ENCODE data around the gene BICDL1. TPM values are rescaled to one million over a fixed set of nuclear protein-coding genes. Genes with fewer than 3 reads are reported as not detected.
"Not testable (repeated sequence)": the region's sequence is repeated elsewhere in the genome, so short reads cannot be mapped to it uniquely, and the experiment has no call there.

Gene BICDL1
- total RNA-seq, 2 experiments from 2014 or later: 128 to 133 TPM

GRCh38 chr12:119980702-119981101, 8.3 kb upstream of the BICDL1 start:
- H3K27me3 Mint-ChIP-seq (ENCODE audit: low read depth); H3K9me3 Mint-ChIP-seq; H3K36me3 Mint-ChIP-seq (ENCODE audit: low read depth); DNase-seq; H3K4me3 Mint-ChIP-seq: not testable (repeated sequence)
- intact Hi-C loops (cut with micrococcal nuclease): loop anchor here (1.0 to 2.0 kb wide), 5 partner anchors 8 to 220 kb away; partner anchors contain the start of gene RPLP0
- CTCF ChIA-PET: interaction anchor here (0.8 to 1.6 kb wide), 3 partner anchors 8 to 31 kb away, joined by 3 to 5 read pairs (median 5); partner anchors contain the start of gene BICDL1
- Mint-ChIP-seq H3K27ac (peak overlapping the region; percentile 8), H3K4me1 (ENCODE audit: low read depth) (peaks cover 17% of the 10 kb centered on the region)

- Mint-ChIP-seq H3K9me3 (no peaks in the 10 kb centered on the region), H3K4me1 (ENCODE audit: low read depth) (peaks cover 49% of the 10 kb centered on the region), H3K4me3 (peak overlapping the region; percentile 91), H3K36me3 (ENCODE audit: low read depth) (peaks cover 36% of the 10 kb centered on the region), H3K27ac (peak overlapping the region; percentile 73), H3K27me3 (ENCODE audit: low read depth) (no peaks in the 10 kb centered on the region)
- no peak for DNase-seq
- intact Hi-C loops (cut with micrococcal nuclease): loop anchor here (1.0 to 5.0 kb wide), 4 partner anchors 127 to 303 kb away; partner anchors contain the start of genes PXN, RAB35, RNU4-1 and RNU4-2
- CTCF ChIA-PET: interaction anchor here (1.0 to 2.9 kb wide), 7 partner anchors 9 to 98 kb away, joined by 3 to 15 read pairs (median 5); no protein-coding TSS in a partner anchor
Measured at GRCh38 chr12:119989361-119989730, 310 bp downstream of the BICDL1 start.

- DNase-seq: peak; percentile 82
- Mint-ChIP-seq H3K36me3 (ENCODE audit: low read depth) (peaks cover 42% of the 10 kb centered on the region), H3K27ac (peak overlapping the region; percentile 75), H3K9me3 (no peaks in the 10 kb centered on the region), H3K4me3 (peak overlapping the region; percentile 78), H3K4me1 (ENCODE audit: low read depth) (peaks cover 54% of the 10 kb centered on the region), H3K27me3 (ENCODE audit: low read depth) (no peaks in the 10 kb centered on the region)
- CTCF ChIA-PET: interaction anchor here (0.7 to 2.9 kb wide), 11 partner anchors 10 to 97 kb away, joined by 3 to 15 read pairs (median 3); no protein-coding TSS in a partner anchor
- intact Hi-C loops (cut with micrococcal nuclease): loop anchor here (1.0 to 5.0 kb wide), 5 partner anchors 127 to 1042 kb away; partner anchors contain the start of genes PXN, RAB35, RNU4-1 and RNU4-2
Measured at GRCh38 chr12:119989731-119990381, 820 bp downstream of the BICDL1 start.

- H3K27me3 Mint-ChIP-seq (ENCODE audit: low read depth): no peaks in the 10 kb centered on the region
- H3K36me3 Mint-ChIP-seq (ENCODE audit: low read depth): peaks cover 45% of the 10 kb centered on the region
- H3K4me1 Mint-ChIP-seq (ENCODE audit: low read depth): peaks cover 59% of the 10 kb centered on the region
Measured at GRCh38 chr12:119990382-119990874, 1.4 kb downstream of the BICDL1 start.

GRCh38 chr12:119992129-119992705, 3.2 kb downstream of the BICDL1 start:
- CTCF ChIA-PET: no interaction called here
- H3K4me3 Mint-ChIP-seq: peak overlapping the region; percentile 63
- DNase-seq: no peak
- H3K4me1 Mint-ChIP-seq (ENCODE audit: low read depth): peaks cover 69% of the 10 kb centered on the region
- H3K27me3 Mint-ChIP-seq (ENCODE audit: low read depth): no peaks in the 10 kb centered on the region
- peak overlapping the region; percentile 85 for H3K27ac Mint-ChIP-seq
- peaks cover 60% of the 10 kb centered on the region for H3K36me3 Mint-ChIP-seq (ENCODE audit: low read depth)
- intact Hi-C loops (cut with micrococcal nuclease): loop anchor here (5.0 kb wide), 1 partner anchor 1040 kb away; no protein-coding TSS in a partner anchor
- no peaks in the 10 kb centered on the region for H3K9me3 Mint-ChIP-seq

More at GRCh38 chr12:119990382-119990874, 1.4 kb downstream of the BICDL1 start:
- Mint-ChIP-seq H3K4me3 (peak overlapping the region; percentile 78), H3K9me3 (no peaks in the 10 kb centered on the region), H3K27ac (peak overlapping the region; percentile 75)
- peak; percentile 50 for DNase-seq
- intact Hi-C loops (cut with micrococcal nuclease): loop anchor here (5.0 kb wide), 1 partner anchor 1042 kb away; no protein-coding TSS in a partner anchor
- CTCF ChIA-PET: interaction anchor here (0.7 to 2.9 kb wide), 7 partner anchors 12 to 97 kb away, joined by 3 to 15 read pairs (median 3); no protein-coding TSS in a partner anchor

GRCh38 chr12:119994892-119995658, 6.0 kb downstream of the BICDL1 start:
- Mint-ChIP-seq H3K9me3 (no peaks in the 10 kb centered on the region), H3K4me3 (no peak overlapping the region), H3K27ac (peak overlapping the region; percentile 24), H3K4me1 (ENCODE audit: low read depth) (peaks cover 76% of the 10 kb centered on the region), H3K36me3 (ENCODE audit: low read depth) (peaks cover 77% of the 10 kb centered on the region), H3K27me3 (ENCODE audit: low read depth) (no peaks in the 10 kb centered on the region)
- CTCF ChIA-PET: no interaction called here
- intact Hi-C loops (cut with micrococcal nuclease): loop anchor here (5.0 kb wide), 1 partner anchor 1037 kb away; no protein-coding TSS in a partner anchor
- no peak for DNase-seq

- Mint-ChIP-seq H3K9me3 (no peaks in the 10 kb centered on the region), H3K36me3 (ENCODE audit: low read depth) (peaks cover 74% of the 10 kb centered on the region), H3K27ac (no peak overlapping the region), H3K4me1 (ENCODE audit: low read depth) (peaks cover 74% of the 10 kb centered on the region), H3K4me3 (no peak overlapping the region), H3K27me3 (ENCODE audit: low read depth) (no peaks in the 10 kb centered on the region)
- intact Hi-C loops (cut with micrococcal nuclease): no loop called here
- no peak for DNase-seq
- CTCF ChIA-PET: no interaction called here
Measured at GRCh38 chr12:119996417-119996816, 7.4 kb downstream of the BICDL1 start.

GRCh38 chr12:119998471-119999245, 9.6 kb downstream of the BICDL1 start:
- H3K9me3 Mint-ChIP-seq: no peaks in the 10 kb centered on the region
- no peak overlapping the region for H3K4me3 Mint-ChIP-seq
- H3K36me3 Mint-ChIP-seq (ENCODE audit: low read depth): peaks cover 65% of the 10 kb centered on the region
- H3K4me1 Mint-ChIP-seq (ENCODE audit: low read depth): peaks cover 64% of the 10 kb centered on the region
- intact Hi-C loops (cut with micrococcal nuclease): no loop called here
- H3K27me3 Mint-ChIP-seq (ENCODE audit: low read depth): no peaks in the 10 kb centered on the region
- no peak for DNase-seq
- CTCF ChIA-PET: no interaction called here
- H3K27ac Mint-ChIP-seq: peak overlapping the region; percentile 38

GRCh38 chr12:120000556-120000955, 11.5 kb downstream of the BICDL1 start:
- H3K4me1 Mint-ChIP-seq (ENCODE audit: low read depth): peaks cover 52% of the 10 kb centered on the region

GRCh38 chr12:120006258-120006975, 17.4 kb downstream of the BICDL1 start:
- DNase-seq: peak; percentile 72
- Mint-ChIP-seq H3K4me1 (ENCODE audit: low read depth) (peaks cover 70% of the 10 kb centered on the region), H3K9me3 (no peaks in the 10 kb centered on the region), H3K27me3 (ENCODE audit: low read depth) (no peaks in the 10 kb centered on the region), H3K4me3 (peak overlapping the region; percentile 56), H3K27ac (peak overlapping the region; percentile 97), H3K36me3 (ENCODE audit: low read depth) (peaks cover 48% of the 10 kb centered on the region)
- CTCF ChIA-PET: interaction anchor here (1.2 to 2.2 kb wide), 4 partner anchors 10 to 81 kb away, joined by 3 to 15 read pairs (median 8); partner anchors contain the start of gene BICDL1
- intact Hi-C loops (cut with micrococcal nuclease): loop anchor here (1.0 to 10.0 kb wide), 3 partner anchors 26 to 1632 kb away; partner anchors contain the start of genes SUDS3 and TAOK3

More at GRCh38 chr12:120000556-120000955, 11.5 kb downstream of the BICDL1 start:
- H3K27ac Mint-ChIP-seq: peak overlapping the region; percentile 16
- intact Hi-C loops (cut with micrococcal nuclease): loop anchor here (10.0 kb wide), 1 partner anchor 1626 kb away; the partner anchor contains the start of genes SUDS3 and TAOK3
- CTCF ChIA-PET: interaction anchor here (1.6 kb wide), 1 partner anchor 87 kb away, joined by 3 read pairs; no protein-coding TSS in a partner anchor
- H3K9me3 Mint-ChIP-seq: no peaks in the 10 kb centered on the region
- DNase-seq: no peak
- peaks cover 58% of the 10 kb centered on the region for H3K36me3 Mint-ChIP-seq (ENCODE audit: low read depth)
- no peak overlapping the region for H3K4me3 Mint-ChIP-seq
- no peaks in the 10 kb centered on the region for H3K27me3 Mint-ChIP-seq (ENCODE audit: low read depth)

All from activated naive CD4-positive, alpha-beta T cell treated with anti-CD3 and anti-CD28 coated beads for 36 hours (primary cell).